Epidermal melanocyte (primary cell): ENCODE measurements around the gene CADM2.

Experiments
- DNase-seq: peaks from one replicate; pipeline ENCODE4 v3.0.0; 2011; ENCODE audit warnings: low spot score; ENCODE audit not compliant: insufficient read length

CADM2 gene

GRCh38 chr3:85182975-85183752 is 224.4 kb downstream of the CADM2 start:
- no peak for DNase-seq

- DNase-seq = no peak
Measured at GRCh38 chr3:85185495-85185894, 226.7 kb downstream of the CADM2 start.

GRCh38 chr3:85189731-85190130 is 230.9 kb downstream of the CADM2 start:
- DNase-seq = no peak

- DNase-seq = no peak
Measured at GRCh38 chr3:85193565-85193964, 234.8 kb downstream of the CADM2 start.

- DNase-seq = no peak
Measured at GRCh38 chr3:85208650-85209049, 249.9 kb downstream of the CADM2 start.

GRCh38 chr3:85210540-85210939 is 251.8 kb downstream of the CADM2 start:
- no peak for DNase-seq

- DNase-seq = no peak
Measured at GRCh38 chr3:85228966-85229365, 270.2 kb downstream of the CADM2 start.

GRCh38 chr3:85244091-85244490 is 285.3 kb downstream of the CADM2 start:
- no peak for DNase-seq

- DNase-seq = no peak
Measured at GRCh38 chr3:85244519-85244918, 285.7 kb downstream of the CADM2 start.

GRCh38 chr3:85251766-85252165 is 293.0 kb downstream of the CADM2 start:
- DNase-seq = no peak

GRCh38 chr3:85252686-85253085 is 293.9 kb downstream of the CADM2 start:
- no peak for DNase-seq

- DNase-seq = no peak
Measured at GRCh38 chr3:85254738-85255137, 295.9 kb downstream of the CADM2 start.

GRCh38 chr3:85255949-85256348 is 297.2 kb downstream of the CADM2 start:
- DNase-seq = no peak

GRCh38 chr3:85258326-85258725 is 299.5 kb downstream of the CADM2 start:
- DNase-seq = no peak

- DNase-seq = no peak
Measured at GRCh38 chr3:85258819-85259218, 300.0 kb downstream of the CADM2 start.

- no peak for DNase-seq
Measured at GRCh38 chr3:85259748-85260147, 301.0 kb downstream of the CADM2 start.

GRCh38 chr3:85264381-85264780 is 305.6 kb downstream of the CADM2 start:
- DNase-seq = no peak

GRCh38 chr3:85270488-85270887 is 311.7 kb downstream of the CADM2 start:
- DNase-seq = no peak

- no peak for DNase-seq
Measured at GRCh38 chr3:85271911-85272310, 313.1 kb downstream of the CADM2 start.

- DNase-seq = no peak
Measured at GRCh38 chr3:85288257-85288656, 329.5 kb downstream of the CADM2 start.

- no peak for DNase-seq
Measured at GRCh38 chr3:85297291-85297690, 338.5 kb downstream of the CADM2 start.

- DNase-seq = no peak
Measured at GRCh38 chr3:85298032-85298431, 339.2 kb downstream of the CADM2 start.

- no peak for DNase-seq
Measured at GRCh38 chr3:85303156-85303555, 344.4 kb downstream of the CADM2 start.
